Activated CD4-positive, alpha-beta memory T cell treated with anti-CD3 and anti-CD28 coated beads, Interleukin-2, amount 10 ng/mL, durations not matched to agents 7 days and 5 days (primary cell): ENCODE results near the gene DUSP15. TPM values are rescaled to one million over a fixed set of nuclear protein-coding genes. Genes with fewer than 3 reads are reported as not detected.

Source experiments
- CTCF ChIA-PET: fragments of 350-600 bp; sonication (Branson Sonifier 250); formaldehyde crosslinking; loops from one replicate; lab custom pipeline; 2021; ENCODE audit warnings: antibody characterized with exemption, inconsistent platforms; lab: Charles Lee
- POLR2A ChIA-PET: fragments of 350-600 bp; sonication (Branson Sonifier 250); formaldehyde crosslinking; loops from one replicate; lab custom pipeline; 2021; ENCODE audit warnings: antibody characterized with exemption; lab: Charles Lee
- DNase-seq: peaks from one replicate; pipeline ENCODE4 v3.0.0-alpha.2; 2020
- H3K27ac Mint-ChIP-seq: one replicate; pipeline ENCODE4 v1.8.0; 2021; ENCODE audit warnings: mild to moderate bottlenecking, mixed read lengths
- H3K27me3 Mint-ChIP-seq: one replicate; pipeline ENCODE4 v1.8.0; 2021; ENCODE audit warnings: mixed read lengths
- H3K36me3 Mint-ChIP-seq: one replicate; pipeline ENCODE4 v1.8.0; 2021; ENCODE audit warnings: low read depth, mixed read lengths
- H3K4me1 Mint-ChIP-seq: one replicate; pipeline ENCODE4 v1.8.0; 2021; ENCODE audit warnings: mixed read lengths
- H3K4me3 Mint-ChIP-seq: one replicate; pipeline ENCODE4 v1.8.0; 2021; ENCODE audit warnings: mild to moderate bottlenecking, mixed read lengths
- H3K9me3 Mint-ChIP-seq: one replicate; pipeline ENCODE4 v1.8.0; 2021; ENCODE audit warnings: mixed read lengths
- total RNA-seq, 2 experiments: library from RNA; stranded (reverse); gene quantifications; one replicate each; pipeline ENCODE4 v1.2.3, GENCODE V29; 2021

The DUSP15 gene
- total RNA-seq, 2 experiments from 2014 or later, result not detected

GRCh38 chr20:31862506-31862905, 7.8 kb downstream of the DUSP15 start:
- POLR2A ChIA-PET, result interaction anchor here (1.7 kb wide), 1 partner anchor 89 kb away, joined by 4 read pairs; the partner anchor contains the start of gene PDRG1
- H3K9me3 Mint-ChIP-seq, result no peaks in the 10 kb centered on the region
- no peak overlapping the region for H3K27ac Mint-ChIP-seq
- no peak overlapping the region for H3K4me3 Mint-ChIP-seq
- no peaks in the 10 kb centered on the region for H3K36me3 Mint-ChIP-seq
- H3K4me1 Mint-ChIP-seq, result peaks cover 12% of the 10 kb centered on the region
- DNase-seq, result no peak
- peaks cover 34% of the 10 kb centered on the region for H3K27me3 Mint-ChIP-seq
- CTCF ChIA-PET, result interaction anchor here (1.2 to 2.6 kb wide), 4 partner anchors 10 to 89 kb away, joined by 3 to 12 read pairs (median 6); partner anchors contain the start of gene PDRG1

GRCh38 chr20:31862157-31862470, 8.2 kb downstream of the DUSP15 start:
- H3K27me3 Mint-ChIP-seq, result peaks cover 36% of the 10 kb centered on the region
- H3K4me1 Mint-ChIP-seq, result peaks cover 12% of the 10 kb centered on the region
- H3K27ac Mint-ChIP-seq, result no peak overlapping the region
- H3K36me3 Mint-ChIP-seq, result no peaks in the 10 kb centered on the region
- no peak for DNase-seq
- peak overlapping the region; percentile 32 for H3K4me3 Mint-ChIP-seq
- no peaks in the 10 kb centered on the region for H3K9me3 Mint-ChIP-seq
- ChIA-PET POLR2A (interaction anchor here (1.7 kb wide), 1 partner anchor 89 kb away, joined by 4 read pairs; the partner anchor contains the start of gene PDRG1), CTCF (interaction anchor here (1.3 to 2.6 kb wide), 3 partner anchors 10 to 90 kb away, joined by 5 to 12 read pairs (median 6); partner anchors contain the start of gene PDRG1)

- CTCF ChIA-PET, result interaction anchor here (0.8 to 2.6 kb wide), 4 partner anchors 9 to 90 kb away, joined by 3 to 12 read pairs (median 6); partner anchors contain the start of gene PDRG1
- no peaks in the 10 kb centered on the region for H3K36me3 Mint-ChIP-seq
- peak; percentile 63 for DNase-seq
- peak overlapping the region; percentile 32 for H3K4me3 Mint-ChIP-seq
- POLR2A ChIA-PET, result interaction anchor here (1.7 kb wide), 1 partner anchor 90 kb away, joined by 4 read pairs; the partner anchor contains the start of gene PDRG1
- peaks cover 36% of the 10 kb centered on the region for H3K27me3 Mint-ChIP-seq
- H3K4me1 Mint-ChIP-seq, result peaks cover 12% of the 10 kb centered on the region
- H3K9me3 Mint-ChIP-seq, result no peaks in the 10 kb centered on the region
- H3K27ac Mint-ChIP-seq, result no peak overlapping the region
Observed at GRCh38 chr20:31861385-31862156, 8.8 kb downstream of the DUSP15 start.

- Mint-ChIP-seq H3K9me3 (no peaks in the 10 kb centered on the region), H3K27ac (no peak overlapping the region), H3K4me3 (no peak overlapping the region), H3K36me3 (no peaks in the 10 kb centered on the region), H3K4me1 (peaks cover 12% of the 10 kb centered on the region), H3K27me3 (peaks cover 36% of the 10 kb centered on the region)
- POLR2A ChIA-PET, result interaction anchor here (0.9 to 1.7 kb wide), 2 partner anchors 16 to 90 kb away, joined by 3 to 4 read pairs; partner anchors contain the start of gene PDRG1
- no peak for DNase-seq
- CTCF ChIA-PET, result interaction anchor here (0.8 to 1.5 kb wide), 2 partner anchors 10 to 91 kb away, joined by 3 to 6 read pairs; partner anchors contain the start of gene PDRG1
Observed at GRCh38 chr20:31861135-31861384, 9.3 kb downstream of the DUSP15 start.

- Mint-ChIP-seq H3K4me3 (no peak overlapping the region), H3K27ac (no peak overlapping the region), H3K36me3 (no peaks in the 10 kb centered on the region), H3K4me1 (peaks cover 12% of the 10 kb centered on the region), H3K9me3 (no peaks in the 10 kb centered on the region), H3K27me3 (peaks cover 36% of the 10 kb centered on the region)
- ChIA-PET CTCF (interaction anchor here (0.5 to 1.8 kb wide), 6 partner anchors 14 to 171 kb away, joined by 3 to 6 read pairs (median 4); partner anchors contain the start of gene PDRG1), POLR2A (interaction anchor here (0.9 to 1.7 kb wide), 3 partner anchors 16 to 171 kb away, joined by 3 to 4 read pairs (median 3); partner anchors contain the start of gene PDRG1)
- no peak for DNase-seq
Observed at GRCh38 chr20:31860390-31861134, 9.8 kb downstream of the DUSP15 start.

GRCh38 chr20:31859998-31860380, 10.3 kb downstream of the DUSP15 start:
- POLR2A ChIA-PET, result interaction anchor here (0.9 to 1.2 kb wide), 2 partner anchors 17 to 171 kb away, joined by 3 read pairs; no protein-coding TSS in a partner anchor
- H3K4me3 Mint-ChIP-seq, result no peak overlapping the region
- peaks cover 12% of the 10 kb centered on the region for H3K4me1 Mint-ChIP-seq
- no peak for DNase-seq
- peaks cover 36% of the 10 kb centered on the region for H3K27me3 Mint-ChIP-seq
- CTCF ChIA-PET, result interaction anchor here (1.1 to 1.8 kb wide), 5 partner anchors 13 to 172 kb away, joined by 3 to 6 read pairs (median 4); partner anchors contain the start of gene PDRG1
- no peak overlapping the region for H3K27ac Mint-ChIP-seq
- H3K36me3 Mint-ChIP-seq, result no peaks in the 10 kb centered on the region
- no peaks in the 10 kb centered on the region for H3K9me3 Mint-ChIP-seq

- no peak overlapping the region for H3K4me3 Mint-ChIP-seq
- no peaks in the 10 kb centered on the region for H3K36me3 Mint-ChIP-seq
- ChIA-PET POLR2A (interaction anchor here (1.2 kb wide), 1 partner anchor 172 kb away, joined by 3 read pairs; no protein-coding TSS in a partner anchor), CTCF (interaction anchor here (1.1 to 1.8 kb wide), 5 partner anchors 13 to 173 kb away, joined by 3 to 6 read pairs (median 4); partner anchors contain the start of gene PDRG1)
- H3K4me1 Mint-ChIP-seq, result peaks cover 12% of the 10 kb centered on the region
- no peak overlapping the region for H3K27ac Mint-ChIP-seq
- peaks cover 36% of the 10 kb centered on the region for H3K27me3 Mint-ChIP-seq
- no peaks in the 10 kb centered on the region for H3K9me3 Mint-ChIP-seq
- no peak for DNase-seq
Observed at GRCh38 chr20:31859266-31859997, 10.9 kb downstream of the DUSP15 start.

- no peak overlapping the region for H3K27ac Mint-ChIP-seq
- H3K27me3 Mint-ChIP-seq, result peaks cover 40% of the 10 kb centered on the region
- peaks cover 12% of the 10 kb centered on the region for H3K4me1 Mint-ChIP-seq
- CTCF ChIA-PET, result interaction anchor here (1.8 kb wide), 1 partner anchor 21 kb away, joined by 4 read pairs; no protein-coding TSS in a partner anchor
- POLR2A ChIA-PET, result no interaction called here
- no peaks in the 10 kb centered on the region for H3K9me3 Mint-ChIP-seq
- no peak for DNase-seq
- H3K4me3 Mint-ChIP-seq, result no peak overlapping the region
- no peaks in the 10 kb centered on the region for H3K36me3 Mint-ChIP-seq
Observed at GRCh38 chr20:31858760-31859083, 11.6 kb downstream of the DUSP15 start.

- Mint-ChIP-seq H3K4me3 (no peak overlapping the region), H3K36me3 (no peaks in the 10 kb centered on the region), H3K27ac (no peak overlapping the region), H3K27me3 (peaks cover 40% of the 10 kb centered on the region), H3K4me1 (peaks cover 12% of the 10 kb centered on the region), H3K9me3 (no peaks in the 10 kb centered on the region)
- DNase-seq, result no peak
- POLR2A ChIA-PET, result no interaction called here
- CTCF ChIA-PET, result no interaction called here
Observed at GRCh38 chr20:31857861-31858759, 12.2 kb downstream of the DUSP15 start.

- H3K9me3 Mint-ChIP-seq, result no peaks in the 10 kb centered on the region
- peaks cover 7% of the 10 kb centered on the region for H3K4me1 Mint-ChIP-seq
- no peaks in the 10 kb centered on the region for H3K36me3 Mint-ChIP-seq
- CTCF ChIA-PET, result interaction anchor here (0.9 to 6.3 kb wide), 4 partner anchors 10 to 234 kb away, joined by 3 to 49 read pairs (median 11); partner anchors contain the start of gene PDRG1
- H3K27me3 Mint-ChIP-seq, result peaks cover 31% of the 10 kb centered on the region
- no peak for DNase-seq
- no peak overlapping the region for H3K27ac Mint-ChIP-seq
- POLR2A ChIA-PET, result no interaction called here
- no peak overlapping the region for H3K4me3 Mint-ChIP-seq
Observed at GRCh38 chr20:31856516-31856915, 13.8 kb downstream of the DUSP15 start.

- Mint-ChIP-seq H3K27ac (no peak overlapping the region), H3K9me3 (no peaks in the 10 kb centered on the region), H3K4me3 (no peak overlapping the region), H3K36me3 (no peaks in the 10 kb centered on the region), H3K27me3 (peaks cover 33% of the 10 kb centered on the region), H3K4me1 (peaks cover 3% of the 10 kb centered on the region)
- POLR2A ChIA-PET, result no interaction called here
- CTCF ChIA-PET, result interaction anchor here (0.6 to 6.3 kb wide), 13 partner anchors 9 to 799 kb away, joined by 3 to 49 read pairs (median 7); partner anchors contain the start of genes MYLK2 and PDRG1
- DNase-seq, result no peak
Observed at GRCh38 chr20:31853481-31853880, 16.8 kb downstream of the DUSP15 start.
